Natural killer cell treated with Interleukin-12 subunit alpha and Interleukin-12 subunit beta and Interleukin-15 and Interleukin-18, amount 100 ng/mL, for 72 hours (primary cell): Measurements from ENCODE around the gene LOXL3. TPM values are rescaled to one million over a fixed set of nuclear protein-coding genes. Genes with fewer than 3 reads are reported as not detected.

Experiments used
- ATAC-seq, 2 donors: fragments of 150-1000 bp; cut with Tn5 transposase in 1 of 2; sonication (Bioruptor Pico), chemical (Tn5 transposase) in 1 of 2; 2 replicates each; pipeline ENCODE4 v1.10.0; 2021
- DNase-seq: peaks from one replicate; pipeline ENCODE4 v3.0.0; 2022; ENCODE audit warnings: low spot score
- H3K27ac Mint-ChIP-seq, 2 donors: 1 replicate in 1 of 2; 2 replicates in 1 of 2; pipeline ENCODE4 v1.8.0; 2022; ENCODE audit warnings: mixed read lengths in 2 of 2, mild to moderate bottlenecking in 1 of 2, moderate library complexity in 1 of 2
- H3K27me3 Mint-ChIP-seq, 2 donors: 1 replicate in 1 of 2; 2 replicates in 1 of 2; pipeline ENCODE4 v1.8.0; 2022; ENCODE audit warnings: mixed read lengths in 2 of 2
- H3K36me3 Mint-ChIP-seq: one replicate; pipeline ENCODE4 v1.8.0; 2022; ENCODE audit warnings: mixed read lengths
- H3K4me1 Mint-ChIP-seq, 2 donors: 1 replicate in 1 of 2; 2 replicates in 1 of 2; pipeline ENCODE4 v1.8.0; 2022; ENCODE audit warnings: low read depth in 2 of 2, mixed read lengths in 2 of 2, mild to moderate bottlenecking in 1 of 2
- H3K4me3 Mint-ChIP-seq: one replicate; pipeline ENCODE4 v1.8.0; 2022; ENCODE audit warnings: mixed read lengths
- H3K9me3 Mint-ChIP-seq: 2 replicates; pipeline ENCODE4 v1.8.0; 2022; ENCODE audit warnings: mixed read lengths
- total RNA-seq, 2 donors: library from RNA; stranded (reverse); gene quantifications; one replicate each; pipeline ENCODE4 v1.2.3, GENCODE V29; 2022

Gene LOXL3
- total RNA-seq, 2 donors from 2014 or later, result 1.2 to 2.7 TPM

GRCh38 chr2:74581463-74581862 is 27.7 kb upstream of the LOXL3 start:
- DNase-seq (no peak), ATAC-seq (no peak)
- Mint-ChIP-seq H3K27me3 (peaks cover 6 to 11% of the 10 kb centered on the region in 2 donors), H3K9me3 (no peaks in the 10 kb centered on the region), H3K4me1 (peaks cover 9 to 35% of the 10 kb centered on the region in 2 donors), H3K4me3 (no peak overlapping the region), H3K27ac (no peak overlapping the region), H3K36me3 (no peaks in the 10 kb centered on the region)

- H3K4me1 Mint-ChIP-seq, result peaks cover 19 to 27% of the 10 kb centered on the region in 2 donors
- DNase-seq (no peak), ATAC-seq (no peak)
- no peak overlapping the region for H3K4me3 Mint-ChIP-seq
- no peak overlapping the region for H3K27ac Mint-ChIP-seq
- H3K36me3 Mint-ChIP-seq, result no peaks in the 10 kb centered on the region
- H3K27me3 Mint-ChIP-seq, result peaks cover 6 to 7% of the 10 kb centered on the region in 2 donors
- peaks cover 9% of the 10 kb centered on the region for H3K9me3 Mint-ChIP-seq
Observed at GRCh38 chr2:74578408-74578807, 24.7 kb upstream of the LOXL3 start.

- ATAC-seq, result peak in 1 of 2 donors; percentile 78
- H3K4me3 Mint-ChIP-seq, result no peak overlapping the region
- peak overlapping the region in 1 of 2 donors; percentile 27 for H3K27ac Mint-ChIP-seq
- H3K4me1 Mint-ChIP-seq, result peaks cover 16 to 23% of the 10 kb centered on the region in 2 donors
- H3K36me3 Mint-ChIP-seq, result no peaks in the 10 kb centered on the region
- DNase-seq, result no peak
- peaks cover 9% of the 10 kb centered on the region for H3K9me3 Mint-ChIP-seq
- peaks cover 3 to 6% of the 10 kb centered on the region in 2 donors for H3K27me3 Mint-ChIP-seq
Observed at GRCh38 chr2:74577448-74577847, 23.7 kb upstream of the LOXL3 start.

- Mint-ChIP-seq H3K36me3 (no peaks in the 10 kb centered on the region), H3K4me3 (no peak overlapping the region), H3K27me3 (peaks cover 3 to 6% of the 10 kb centered on the region in 2 donors), H3K4me1 (peaks cover 16 to 23% of the 10 kb centered on the region in 2 donors), H3K9me3 (peaks cover 9% of the 10 kb centered on the region), H3K27ac (peak overlapping the region in 1 of 2 donors; percentile 27)
- ATAC-seq (no peak), DNase-seq (no peak)
Observed at GRCh38 chr2:74576863-74577229, 23.1 kb upstream of the LOXL3 start.

- no peak for ATAC-seq
- peaks cover 3 to 6% of the 10 kb centered on the region in 2 donors for H3K27me3 Mint-ChIP-seq
- DNase-seq, result no peak
- H3K4me3 Mint-ChIP-seq, result no peak overlapping the region
- H3K4me1 Mint-ChIP-seq, result peaks cover 16 to 23% of the 10 kb centered on the region in 2 donors
- peaks cover 9% of the 10 kb centered on the region for H3K9me3 Mint-ChIP-seq
- no peaks in the 10 kb centered on the region for H3K36me3 Mint-ChIP-seq
- H3K27ac Mint-ChIP-seq, result no peak overlapping the region
Observed at GRCh38 chr2:74576211-74576862, 22.6 kb upstream of the LOXL3 start.

- Mint-ChIP-seq H3K36me3 (no peaks in the 10 kb centered on the region), H3K4me3 (no peak overlapping the region), H3K27me3 (peaks cover 3 to 5% of the 10 kb centered on the region in 2 donors), H3K27ac (no peak overlapping the region), H3K4me1 (peaks cover 16 to 23% of the 10 kb centered on the region in 2 donors), H3K9me3 (peaks cover 9% of the 10 kb centered on the region)
- ATAC-seq, result no peak
- DNase-seq, result no peak
Observed at GRCh38 chr2:74575320-74575719, 21.6 kb upstream of the LOXL3 start.

- Mint-ChIP-seq H3K9me3 (peaks cover 9% of the 10 kb centered on the region), H3K4me1 (peaks cover 16 to 23% of the 10 kb centered on the region in 2 donors), H3K27ac (peak overlapping the region; percentile 55 to 84), H3K27me3 (no peaks in the 10 kb centered on the region), H3K4me3 (peak overlapping the region; percentile 53), H3K36me3 (no peaks in the 10 kb centered on the region)
- ATAC-seq, result peak; percentile 67 to 70
- DNase-seq, result no peak
Observed at GRCh38 chr2:74573747-74574562, 20.2 kb upstream of the LOXL3 start.

GRCh38 chr2:74572178-74572925 is 18.6 kb upstream of the LOXL3 start:
- DNase-seq (no peak), ATAC-seq (no peak)
- Mint-ChIP-seq H3K4me1 (peaks cover 15 to 21% of the 10 kb centered on the region in 2 donors), H3K27me3 (peaks cover 6 to 9% of the 10 kb centered on the region in 2 donors), H3K27ac (no peak overlapping the region), H3K4me3 (no peak overlapping the region), H3K9me3 (peaks cover 9% of the 10 kb centered on the region), H3K36me3 (no peaks in the 10 kb centered on the region)

GRCh38 chr2:74571058-74571457 is 17.3 kb upstream of the LOXL3 start:
- no peak overlapping the region for H3K27ac Mint-ChIP-seq
- H3K9me3 Mint-ChIP-seq, result peaks cover 9% of the 10 kb centered on the region
- H3K4me3 Mint-ChIP-seq, result no peak overlapping the region
- peaks cover 15 to 22% of the 10 kb centered on the region in 2 donors for H3K4me1 Mint-ChIP-seq
- ATAC-seq (peak; percentile 73 to 83), DNase-seq (no peak)
- peaks cover 9 to 14% of the 10 kb centered on the region in 2 donors for H3K27me3 Mint-ChIP-seq
- no peaks in the 10 kb centered on the region for H3K36me3 Mint-ChIP-seq

GRCh38 chr2:74569686-74570085 is 15.9 kb upstream of the LOXL3 start:
- Mint-ChIP-seq H3K36me3 (no peaks in the 10 kb centered on the region), H3K9me3 (peaks cover 9% of the 10 kb centered on the region), H3K4me1 (peaks cover 14 to 22% of the 10 kb centered on the region in 2 donors), H3K27me3 (peaks cover 14 to 21% of the 10 kb centered on the region in 2 donors), H3K4me3 (no peak overlapping the region), H3K27ac (no peak overlapping the region)
- no peak for ATAC-seq
- no peak for DNase-seq

- peaks cover 21% of the 10 kb centered on the region in 2 donors for H3K27me3 Mint-ChIP-seq
- no peak for ATAC-seq
Observed at GRCh38 chr2:74567881-74568280, 14.1 kb upstream of the LOXL3 start.

GRCh38 chr2:74566754-74567085 is 13.0 kb upstream of the LOXL3 start:
- Mint-ChIP-seq H3K36me3 (no peaks in the 10 kb centered on the region), H3K27ac (no peak overlapping the region), H3K9me3 (no peaks in the 10 kb centered on the region), H3K4me3 (no peak overlapping the region), H3K4me1 (peaks cover 9 to 10% of the 10 kb centered on the region in 2 donors), H3K27me3 (peaks cover 27 to 32% of the 10 kb centered on the region in 2 donors)
- no peak for ATAC-seq
- no peak for DNase-seq

More at GRCh38 chr2:74567881-74568280, 14.1 kb upstream of the LOXL3 start:
- peaks cover 2 to 10% of the 10 kb centered on the region in 2 donors for H3K4me1 Mint-ChIP-seq
- H3K27ac Mint-ChIP-seq, result no peak overlapping the region
- no peak overlapping the region for H3K4me3 Mint-ChIP-seq
- no peak for DNase-seq
- H3K9me3 Mint-ChIP-seq, result no peaks in the 10 kb centered on the region
- no peaks in the 10 kb centered on the region for H3K36me3 Mint-ChIP-seq

GRCh38 chr2:74566076-74566753 is 12.5 kb upstream of the LOXL3 start:
- H3K4me1 Mint-ChIP-seq, result peaks cover 10% of the 10 kb centered on the region in 2 donors
- DNase-seq (no peak), ATAC-seq (no peak)
- H3K36me3 Mint-ChIP-seq, result no peaks in the 10 kb centered on the region
- peaks cover 32 to 36% of the 10 kb centered on the region in 2 donors for H3K27me3 Mint-ChIP-seq
- H3K27ac Mint-ChIP-seq, result no peak overlapping the region
- no peaks in the 10 kb centered on the region for H3K9me3 Mint-ChIP-seq
- H3K4me3 Mint-ChIP-seq, result peak overlapping the region; percentile 4
